ENCODE data around the gene EIF2AK2. TPM values are rescaled to one million over a fixed set of nuclear protein-coding genes. Genes with fewer than 3 reads are reported as not detected.

EIF2AK2 gene
- total and polyA plus RNA-seq, 10 donors: 4.0 to 48.2 (median 33.9) TPM

DNA sequence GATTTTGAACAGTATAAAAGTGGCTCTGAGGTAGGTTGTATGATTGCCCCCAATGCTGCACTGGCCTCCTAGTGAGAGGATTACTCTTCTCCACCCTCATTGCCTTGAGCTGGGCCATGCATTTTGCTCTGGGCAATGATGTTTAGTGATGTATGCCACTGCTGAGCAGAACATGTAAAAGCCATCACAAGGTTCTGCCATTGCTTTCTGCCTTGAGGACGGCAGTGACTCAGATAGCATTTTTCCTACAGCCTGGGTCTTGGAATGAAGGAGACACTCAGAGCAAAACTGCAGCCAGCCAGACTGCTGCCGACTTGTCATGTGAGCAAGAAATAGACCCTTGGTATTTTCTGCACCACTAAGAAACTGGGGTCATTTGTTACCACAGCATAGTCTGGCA is 44.8 kb downstream of the EIF2AK2 start:
- intact Hi-C loops (cut with DNase I; ENCODE audit: low total_unique reads): no loop called here
- Histone ChIP-seq H3K27me3 (replicated peaks in 1 of 7) (no peaks in the 10 kb centered on the region), H3K4me1 (no peaks in the 10 kb centered on the region), H3K9me3 (no peaks in the 10 kb centered on the region), H3K27ac (no peak overlapping the region), H3K36me3 (peaks cover 0 to 100% (median 71%) of the 10 kb centered on the region in 6 donors), H3K4me3 (no peak overlapping the region)
- no peak for TF ChIP-seq POLR2A (IDR thresholded peaks at IDR 0.05)
- no peak for TF ChIP-seq POLR2AphosphoS5 (IDR thresholded peaks at IDR 0.05)
- no peak for TF ChIP-seq CTCF (IDR thresholded peaks at IDR 0.05 in 8 of 11, conservative IDR thresholded peaks at IDR 0.05 in 3 of 11)
- no peak for DNase-seq
- WGBS, 5 donors: 69 to 96% (median 73%) methylated on average over 2 of the region's 2 CpGs

DNA sequence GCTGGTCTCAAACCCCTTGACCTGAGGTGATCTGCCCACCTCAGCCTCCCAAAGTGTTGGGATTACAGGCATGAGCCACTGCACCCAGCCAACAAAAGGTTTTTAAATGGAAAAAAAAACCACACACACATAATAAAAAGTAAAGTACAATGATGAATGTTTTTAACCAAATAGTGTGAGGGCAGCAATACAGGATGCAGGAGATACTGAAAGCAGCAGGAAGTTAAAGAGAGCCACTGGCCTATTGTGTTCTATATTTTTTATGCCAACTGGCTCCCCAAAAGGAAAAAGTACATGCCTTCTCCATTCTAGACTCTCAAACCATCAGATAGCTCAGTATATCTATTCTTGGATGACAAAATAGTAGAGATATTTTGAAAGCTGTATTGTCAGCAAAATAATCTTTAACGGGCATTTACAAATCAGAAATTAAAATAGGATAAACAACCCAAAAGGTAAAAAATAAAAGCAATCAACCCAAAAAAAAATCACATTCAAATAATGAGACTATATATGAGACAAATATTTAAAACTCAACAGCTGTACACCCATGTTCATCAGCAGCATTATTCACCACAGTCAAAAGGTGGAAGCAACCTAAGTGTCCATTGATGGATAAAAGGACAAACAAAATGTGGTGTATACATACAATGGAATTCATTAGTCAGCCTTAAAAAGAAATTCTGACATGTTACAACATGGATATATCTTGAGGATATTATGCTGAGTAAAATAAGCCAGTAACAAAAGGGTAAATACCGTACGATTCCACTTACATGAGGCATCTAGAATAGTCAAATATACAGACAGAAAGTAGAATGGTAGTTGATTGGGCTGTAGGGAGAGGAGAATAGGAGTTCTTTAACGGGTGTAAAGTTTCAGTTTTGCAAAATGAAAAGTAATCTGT is 46.2 kb downstream of the EIF2AK2 start:
- 91 to 96% (median 94%) methylated on average over 4 of the region's 4 CpGs for WGBS, 5 donors
- Histone ChIP-seq H3K4me3 (no peak overlapping the region), H3K27ac (no peak overlapping the region), H3K36me3 (peaks cover 0 to 100% (median 73%) of the 10 kb centered on the region in 6 donors), H3K4me1 (no peaks in the 10 kb centered on the region), H3K27me3 (replicated peaks in 1 of 7) (no peaks in the 10 kb centered on the region), H3K9me3 (no peaks in the 10 kb centered on the region)
- intact Hi-C loops (cut with DNase I; ENCODE audit: low total_unique reads): no loop called here
- no peak for DNase-seq
- TF ChIP-seq CTCF (IDR thresholded peaks at IDR 0.05 in 8 of 11, conservative IDR thresholded peaks at IDR 0.05 in 3 of 11) (no peak), POLR2A (IDR thresholded peaks at IDR 0.05) (no peak), POLR2AphosphoS5 (IDR thresholded peaks at IDR 0.05) (no peak)

GRCh38 chr2:37109523-37109922 is 47.3 kb downstream of the EIF2AK2 start:
- H3K27ac ChIP-seq: no peak overlapping the region
- WGBS, 5 donors: 93 to 96% (median 95%) methylated on average over 4 of the region's 4 CpGs
- DNase-seq: no peak

More at GRCh38 chr2:37109523-37109922, 47.3 kb downstream of the EIF2AK2 start:
- H3K4me3 ChIP-seq: no peak overlapping the region
- no peaks in the 10 kb centered on the region for H3K4me1 ChIP-seq
- TF ChIP-seq CTCF (IDR thresholded peaks at IDR 0.05 in 8 of 11, conservative IDR thresholded peaks at IDR 0.05 in 3 of 11) (no peak), POLR2A (IDR thresholded peaks at IDR 0.05) (no peak), POLR2AphosphoS5 (IDR thresholded peaks at IDR 0.05) (no peak)
- peaks cover 0 to 100% (median 72%) of the 10 kb centered on the region in 6 donors for H3K36me3 ChIP-seq
- H3K9me3 ChIP-seq: no peaks in the 10 kb centered on the region
- H3K27me3 ChIP-seq (replicated peaks in 1 of 7): no peaks in the 10 kb centered on the region
- intact Hi-C loops (cut with DNase I; ENCODE audit: low total_unique reads): no loop called here

Data from spleen (tissue), 11 donors.